Fibroblast of lung (primary cell): Measurements from ENCODE around the gene CFAP65.

ENCODE experiments used
- EZH2 ChIP-seq: IDR thresholded peaks from 2 replicates; pipeline ENCODE4 v1.5.1; 2012; ENCODE audit warnings: low read length, control low read depth, mild to moderate bottlenecking; ENCODE audit errors: missing control alignments
- TF ChIP-seq, protein P1 (sequence below), 2 donors: IDR thresholded peaks in 1 of 2; conservative IDR thresholded peaks in 1 of 2; 1 replicate in 1 of 2; 2 replicates in 1 of 2; pipeline ENCODE4 v1.5.1; 2011 to 2012; ENCODE audit warnings: low read length in 2 of 2, control low read depth in 1 of 2, inconsistent platforms in 1 of 2, low read depth in 1 of 2, mild to moderate bottlenecking in 1 of 2

DNA sequence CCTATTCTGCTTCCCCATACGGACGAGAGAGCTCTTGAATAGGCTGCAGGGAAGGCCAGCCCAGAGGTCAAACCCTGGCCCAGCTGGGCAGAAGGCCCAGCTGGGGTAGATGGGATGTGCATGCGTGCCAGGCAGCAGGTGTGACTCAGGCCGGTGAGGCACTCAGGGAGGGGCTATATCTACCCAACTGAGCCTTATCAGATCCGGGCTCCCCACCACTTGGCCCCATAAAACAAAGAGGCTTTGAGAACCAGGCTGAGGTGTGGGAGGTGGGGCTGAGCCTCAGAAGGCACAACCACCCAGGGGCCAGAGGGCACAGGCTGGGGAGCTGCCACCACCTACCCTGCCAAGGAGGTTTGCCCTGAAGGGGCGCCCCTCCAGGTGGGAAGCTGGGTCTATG lies 8.0 kb upstream of the CFAP65 start:
- TF ChIP-seq, protein P1, sequence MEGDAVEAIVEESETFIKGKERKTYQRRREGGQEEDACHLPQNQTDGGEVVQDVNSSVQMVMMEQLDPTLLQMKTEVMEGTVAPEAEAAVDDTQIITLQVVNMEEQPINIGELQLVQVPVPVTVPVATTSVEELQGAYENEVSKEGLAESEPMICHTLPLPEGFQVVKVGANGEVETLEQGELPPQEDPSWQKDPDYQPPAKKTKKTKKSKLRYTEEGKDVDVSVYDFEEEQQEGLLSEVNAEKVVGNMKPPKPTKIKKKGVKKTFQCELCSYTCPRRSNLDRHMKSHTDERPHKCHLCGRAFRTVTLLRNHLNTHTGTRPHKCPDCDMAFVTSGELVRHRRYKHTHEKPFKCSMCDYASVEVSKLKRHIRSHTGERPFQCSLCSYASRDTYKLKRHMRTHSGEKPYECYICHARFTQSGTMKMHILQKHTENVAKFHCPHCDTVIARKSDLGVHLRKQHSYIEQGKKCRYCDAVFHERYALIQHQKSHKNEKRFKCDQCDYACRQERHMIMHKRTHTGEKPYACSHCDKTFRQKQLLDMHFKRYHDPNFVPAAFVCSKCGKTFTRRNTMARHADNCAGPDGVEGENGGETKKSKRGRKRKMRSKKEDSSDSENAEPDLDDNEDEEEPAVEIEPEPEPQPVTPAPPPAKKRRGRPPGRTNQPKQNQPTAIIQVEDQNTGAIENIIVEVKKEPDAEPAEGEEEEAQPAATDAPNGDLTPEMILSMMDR (conservative IDR thresholded peaks at IDR 0.05 in 1 of 2, IDR thresholded peaks at IDR 0.05 in 1 of 2; ENCODE audit: low read depth in 1 of 2, low read length in 2 of 2), result no peak
- TF ChIP-seq EZH2, result no peak
